HG02852 (cell line): ENCODE measurements around the gene UGCG.
"Not testable (repeated sequence)": the region's sequence is repeated elsewhere in the genome, so short reads cannot be mapped to it uniquely, and the experiment has no call there.

Experiments used
- ATAC-seq: cut with Tn5 transposase; IDR thresholded peaks from one replicate; pipeline ENCODE4 v1.9.1; 2021; ENCODE audit warnings: mild to moderate bottlenecking, moderate library complexity; ENCODE audit not compliant: unreplicated experiment

Gene UGCG

GRCh38 chr9:111895996-111896941 is at the start of gene UGCG:
Gene UGCG (plus strand): TSS chr9:111896814. CDS start chr9:111897216, 402 bp downstream.
- ATAC-seq, result peak; percentile 68

- no peak for ATAC-seq
Measured at GRCh38 chr9:111851553-111851952, 45.1 kb upstream of the UGCG start.

GRCh38 chr9:111852291-111852690 is 44.3 kb upstream of the UGCG start:
- ATAC-seq, result no peak

GRCh38 chr9:111853450-111853827 is 43.2 kb upstream of the UGCG start:
- ATAC-seq, result no peak

- ATAC-seq, result no peak
Measured at GRCh38 chr9:111854799-111855198, 41.8 kb upstream of the UGCG start.

- no peak for ATAC-seq
Measured at GRCh38 chr9:111857555-111858211, 38.9 kb upstream of the UGCG start.

GRCh38 chr9:111860443-111860842 is 36.2 kb upstream of the UGCG start:
- ATAC-seq, result no peak

GRCh38 chr9:111863636-111864035 is 33.0 kb upstream of the UGCG start:
- no peak for ATAC-seq

- no peak for ATAC-seq
Measured at GRCh38 chr9:111866976-111867375, 29.6 kb upstream of the UGCG start.

GRCh38 chr9:111868475-111868874 is 28.1 kb upstream of the UGCG start:
- ATAC-seq, result no peak

- peak; percentile 75 for ATAC-seq
Measured at GRCh38 chr9:111870774-111871498, 25.7 kb upstream of the UGCG start.

GRCh38 chr9:111871499-111871855 is 25.1 kb upstream of the UGCG start:
- ATAC-seq, result no peak

GRCh38 chr9:111872886-111873285 is 23.7 kb upstream of the UGCG start:
- no peak for ATAC-seq

- no peak for ATAC-seq
Measured at GRCh38 chr9:111873901-111874300, 22.7 kb upstream of the UGCG start.

GRCh38 chr9:111874500-111874899 is 22.1 kb upstream of the UGCG start:
- no peak for ATAC-seq

GRCh38 chr9:111875291-111875690 is 21.3 kb upstream of the UGCG start:
- ATAC-seq, result not testable (repeated sequence)

- ATAC-seq, result not testable (repeated sequence)
Measured at GRCh38 chr9:111875691-111876090, 20.9 kb upstream of the UGCG start.

- no peak for ATAC-seq
Measured at GRCh38 chr9:111876179-111876578, 20.4 kb upstream of the UGCG start.

GRCh38 chr9:111877420-111877819 is 19.2 kb upstream of the UGCG start:
- ATAC-seq, result no peak

GRCh38 chr9:111878946-111879345 is 17.7 kb upstream of the UGCG start:
- ATAC-seq, result no peak

- ATAC-seq, result no peak
Measured at GRCh38 chr9:111886983-111887718, 9.5 kb upstream of the UGCG start.
